GM19372 (cell line): ENCODE results near the gene LMAN1.

Source experiments
- ATAC-seq: cut with Tn5 transposase; IDR thresholded peaks from one replicate; pipeline ENCODE4 v1.9.1; 2021; ENCODE audit warnings: mild to moderate bottlenecking, low read depth, moderate library complexity; ENCODE audit not compliant: unreplicated experiment

LMAN1 gene

GRCh38 chr18:59358712-59359575 is at the start of gene LMAN1:
TSS of gene LMAN1 (minus strand) at chr18:59359265. CDS start at chr18:59359244, 21 bp downstream.
- peak; percentile 92 for ATAC-seq

- ATAC-seq, result peak; percentile 99
These were observed 43.5 kb upstream of the LMAN1 start for GRCh38 chr18:59402432-59403090.

- ATAC-seq, result no peak
These were observed 41.3 kb upstream of the LMAN1 start for GRCh38 chr18:59400407-59400806.

- ATAC-seq, result no peak
These were observed 36.4 kb upstream of the LMAN1 start for GRCh38 chr18:59395226-59396175.

- no peak for ATAC-seq
These were observed 34.3 kb upstream of the LMAN1 start for GRCh38 chr18:59393381-59393780.

- no peak for ATAC-seq
These were observed 29.8 kb upstream of the LMAN1 start for GRCh38 chr18:59388817-59389216.

GRCh38 chr18:59387687-59388565 is 28.9 kb upstream of the LMAN1 start:
- no peak for ATAC-seq

- no peak for ATAC-seq
These were observed 28.0 kb upstream of the LMAN1 start for GRCh38 chr18:59386909-59387686.

- ATAC-seq, result no peak
These were observed 26.1 kb upstream of the LMAN1 start for GRCh38 chr18:59385191-59385590.

- no peak for ATAC-seq
These were observed 24.8 kb upstream of the LMAN1 start for GRCh38 chr18:59383851-59384250.

GRCh38 chr18:59382383-59382782 is 23.3 kb upstream of the LMAN1 start:
- ATAC-seq, result no peak

GRCh38 chr18:59381949-59382348 is 22.9 kb upstream of the LMAN1 start:
- ATAC-seq, result no peak

- ATAC-seq, result no peak
These were observed 21.6 kb upstream of the LMAN1 start for GRCh38 chr18:59380706-59381105.

- ATAC-seq, result no peak
These were observed 20.9 kb upstream of the LMAN1 start for GRCh38 chr18:59379772-59380522.

GRCh38 chr18:59377613-59378337 is 18.7 kb upstream of the LMAN1 start:
- no peak for ATAC-seq

GRCh38 chr18:59376351-59376935 is 17.4 kb upstream of the LMAN1 start:
- ATAC-seq, result no peak

GRCh38 chr18:59374128-59374527 is 15.1 kb upstream of the LMAN1 start:
- no peak for ATAC-seq
